ENCODE data around the gene CCDC87.
A peak's percentile ranks its signal among the peaks of the same experiment; 100 is the strongest.

CCDC87 gene

GRCh38 chr11:66570850-66571180 is 22.0 kb downstream of the CCDC87 start:
- DNase-seq = no peak

DNA sequence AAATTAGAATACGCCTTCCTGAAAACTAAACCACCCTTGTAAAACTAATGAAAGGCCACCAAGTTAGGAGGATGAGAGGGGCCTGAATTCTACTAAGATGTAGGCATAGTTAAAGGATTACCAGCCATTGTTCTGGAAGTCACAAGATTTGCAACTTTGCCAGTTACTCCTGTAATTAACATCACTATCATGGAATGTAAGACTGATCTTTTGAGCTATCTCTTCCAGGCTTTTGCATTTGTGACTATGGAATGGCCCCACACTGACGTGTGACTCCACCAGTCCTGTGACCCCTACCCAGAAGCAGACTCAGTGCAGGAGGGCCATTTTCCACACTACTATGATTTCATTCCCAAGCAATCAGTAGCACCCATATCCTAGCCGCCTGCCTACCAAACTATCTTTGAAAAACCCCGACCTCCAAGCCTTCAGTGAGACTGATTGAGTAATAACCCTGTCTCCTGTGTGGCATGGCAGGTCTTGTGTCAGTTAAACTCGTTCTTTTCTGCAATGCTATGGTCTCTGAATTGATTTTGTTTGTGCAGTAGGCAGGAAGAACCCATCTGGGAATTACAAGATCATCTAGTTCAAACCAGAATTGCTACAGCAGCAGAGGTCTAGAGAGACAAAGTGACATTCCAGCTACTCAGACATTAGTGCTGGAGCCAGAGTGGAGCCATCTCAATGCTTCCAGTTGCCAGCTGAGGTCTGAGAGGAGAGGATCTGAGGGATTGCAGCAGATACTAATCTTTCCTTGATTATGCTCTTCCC is 22.6 kb downstream of the CCDC87 start:
- no peak for DNase-seq

DNA sequence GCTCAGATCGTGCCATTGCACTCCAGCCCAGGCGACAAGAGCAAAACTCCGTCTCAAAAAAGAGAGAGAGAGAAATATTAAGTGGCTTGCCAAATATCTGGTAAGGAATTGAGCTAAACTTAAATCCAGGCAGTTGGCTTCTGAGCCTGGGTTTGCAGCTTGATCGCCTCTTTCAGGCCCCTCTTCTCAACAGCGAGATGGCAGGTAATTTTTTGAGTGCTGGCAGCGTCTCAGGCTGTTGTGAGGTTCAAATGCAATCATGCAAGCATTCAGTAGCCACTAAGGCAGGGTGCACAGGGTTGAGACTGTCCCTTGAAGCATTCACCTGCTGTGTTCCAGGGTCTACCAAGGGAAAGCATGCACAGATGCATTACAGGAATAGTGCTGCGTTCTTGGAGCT is 23.8 kb downstream of the CCDC87 start:
- DNase-seq = no peak

DNA sequence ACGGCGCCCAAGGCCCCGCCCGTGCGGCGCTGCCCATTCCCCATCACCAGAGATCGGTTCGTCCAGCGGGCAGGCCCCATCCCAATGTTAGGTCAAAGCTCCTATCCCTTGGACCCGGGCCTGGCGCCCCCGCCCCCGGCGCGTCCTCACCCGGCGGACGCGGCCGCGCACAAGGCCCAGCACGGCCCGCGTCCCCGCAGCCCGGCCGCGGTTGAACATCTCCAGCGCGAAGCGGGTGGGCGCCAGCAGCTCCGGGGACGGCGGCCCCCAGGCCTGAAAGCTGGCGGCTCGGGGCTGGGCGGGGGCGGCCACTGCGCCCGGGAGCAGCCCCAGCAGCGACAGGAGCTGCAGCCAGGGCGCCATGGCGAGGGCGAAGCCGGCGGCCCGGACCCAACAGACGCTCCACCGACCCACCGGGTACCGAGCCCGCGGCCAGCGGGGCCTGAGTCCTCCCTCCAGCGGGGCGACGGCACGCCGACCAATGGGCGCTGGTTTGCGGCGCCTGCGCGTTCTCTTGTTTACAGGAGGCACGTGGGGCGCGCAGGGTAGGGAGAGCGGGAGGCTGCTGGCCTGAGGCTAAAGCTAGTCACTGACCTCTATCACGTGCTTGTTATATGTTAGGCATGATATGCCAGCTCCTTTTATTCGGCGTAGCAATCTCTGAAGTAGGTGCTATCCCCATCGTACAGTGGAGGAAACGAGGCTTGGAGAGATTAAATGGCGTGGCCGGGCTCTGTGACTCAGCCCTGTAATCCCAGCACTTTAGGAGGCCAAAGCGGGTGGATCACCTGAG is 24.5 kb downstream of the CCDC87 start, which contains the start of gene CTSF:
Gene CTSF (minus strand): TSS at position 483 of the 793 bp plus-strand sequence. CDS start 120 bp downstream, at position 363.
- peak; percentile 50 for DNase-seq

DNA sequence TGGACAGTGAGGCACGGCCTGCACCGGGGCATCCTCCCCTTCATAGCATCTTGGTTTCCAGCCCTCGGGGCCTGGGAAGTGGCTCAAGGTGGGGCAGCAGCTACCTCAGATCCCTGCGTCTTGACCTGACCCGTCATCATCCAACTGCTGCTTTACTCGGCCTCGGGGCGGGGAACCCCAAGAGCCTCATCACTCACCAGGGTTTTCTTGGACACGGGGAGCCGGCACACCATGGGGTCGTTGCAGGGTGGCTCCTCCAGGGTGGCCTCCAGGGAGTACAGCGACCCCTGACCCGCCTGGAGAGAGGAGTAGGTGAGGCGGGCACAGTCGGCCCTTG is 25.1 kb downstream of the CCDC87 start:
- DNase-seq = no peak

- no peak for DNase-seq
Measured at GRCh38 chr11:66566221-66566620, 26.6 kb downstream of the CCDC87 start.

DNA sequence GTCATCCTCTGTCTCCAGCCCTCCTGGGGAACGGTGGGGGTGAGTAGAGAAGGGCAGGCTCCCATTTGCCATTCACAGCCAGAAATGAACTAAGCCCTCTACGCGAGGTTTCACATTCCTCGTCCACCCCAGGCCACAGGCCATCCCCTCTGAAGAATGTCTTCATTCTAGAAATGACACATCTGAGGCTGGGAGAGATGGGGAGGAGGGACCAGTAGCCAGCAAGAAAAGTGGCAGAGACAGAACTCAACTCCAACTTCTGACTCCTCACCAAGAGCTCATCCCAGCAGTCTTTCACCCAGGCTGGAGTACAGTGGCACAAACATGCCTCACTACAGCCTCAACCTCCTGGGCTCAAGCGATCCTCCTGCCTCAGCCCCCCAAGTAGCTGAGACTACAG is 27.9 kb downstream of the CCDC87 start:
- DNase-seq = no peak

DNA sequence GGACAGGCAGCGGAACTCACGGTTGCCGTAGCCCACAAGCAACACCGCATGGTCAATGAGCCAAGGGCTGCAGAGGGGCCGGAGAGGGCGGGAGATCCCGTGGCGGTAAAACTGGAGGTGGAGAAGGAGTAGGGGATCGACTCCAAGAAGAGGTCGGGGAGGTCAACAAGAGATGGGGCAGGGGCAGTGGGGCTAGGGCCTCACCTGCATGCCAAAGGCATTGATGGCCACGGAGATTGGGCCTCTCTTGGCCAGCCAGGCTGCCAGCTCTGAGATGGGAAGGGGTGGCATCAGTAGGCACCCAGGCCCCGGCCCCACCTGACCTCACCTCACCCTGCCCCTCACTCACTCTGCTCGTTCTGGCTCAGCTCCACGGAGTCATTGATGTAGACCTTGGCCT is 28.3 kb downstream of the CCDC87 start:
- no peak for DNase-seq

DNA sequence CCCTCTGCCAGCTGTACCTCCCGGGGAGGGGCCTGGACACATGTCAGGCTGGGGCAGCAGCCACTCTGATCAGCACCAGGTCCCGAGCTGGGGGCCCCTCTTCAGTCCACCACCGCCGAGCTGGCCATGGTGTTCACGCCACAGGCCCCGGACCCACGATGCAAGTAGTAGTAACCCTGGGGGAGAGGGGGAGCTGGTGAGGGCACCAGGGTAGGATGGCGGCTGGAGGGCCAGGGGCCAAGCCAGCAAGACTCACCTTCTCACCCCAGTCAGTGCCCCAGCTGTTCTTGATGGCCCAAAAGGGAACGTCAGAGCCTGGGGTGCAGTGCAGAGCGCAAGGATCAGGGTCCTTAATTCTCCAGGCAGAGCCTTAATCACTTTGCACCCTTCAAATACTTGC is 29.0 kb downstream of the CCDC87 start:
- DNase-seq = no peak

- no peak for DNase-seq
Measured at GRCh38 chr11:66562907-66563583, 29.8 kb downstream of the CCDC87 start.

- no peak for DNase-seq
Measured at GRCh38 chr11:66562275-66562674, 30.6 kb downstream of the CCDC87 start.

GRCh38 chr11:66561975-66562248 is 31.0 kb downstream of the CCDC87 start:
- DNase-seq = no peak

DNA sequence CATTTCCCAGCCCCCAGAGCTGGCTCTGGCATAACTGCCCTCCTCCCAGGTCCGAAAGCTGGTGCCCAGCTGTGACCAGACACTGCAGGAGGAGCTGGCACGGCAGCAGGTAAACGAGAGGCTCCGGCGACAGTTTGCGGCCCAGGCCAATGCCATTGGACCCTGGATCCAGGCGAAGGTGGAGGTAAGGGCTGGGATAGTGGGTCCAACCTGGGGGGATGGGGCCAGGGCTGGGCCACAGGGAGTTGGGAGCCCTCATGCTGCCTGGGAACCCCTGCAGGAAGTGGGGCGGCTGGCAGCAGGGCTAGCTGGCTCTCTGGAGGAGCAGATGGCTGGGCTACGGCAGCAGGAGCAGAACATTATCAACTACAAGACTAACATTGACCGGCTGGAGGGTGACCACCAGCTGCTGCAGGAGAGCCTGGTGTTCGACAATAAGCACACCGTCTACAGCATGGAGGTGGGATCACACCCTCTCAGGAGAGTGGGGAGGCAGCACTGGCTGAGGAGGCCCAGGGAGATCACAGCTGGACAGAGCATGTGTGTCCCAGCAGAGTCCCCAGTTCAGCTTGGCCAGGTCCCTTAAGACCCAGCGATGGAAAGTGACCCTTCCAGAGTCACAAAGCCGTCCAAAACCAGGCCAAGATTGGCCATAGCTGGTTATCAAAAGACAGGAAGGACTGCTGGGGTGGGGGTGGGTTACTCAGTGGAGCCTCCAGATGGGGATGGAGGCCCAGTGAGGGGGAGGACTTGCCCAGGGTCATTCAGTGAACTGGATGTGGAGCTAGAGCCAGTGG is 31.5 kb downstream of the CCDC87 start:
- DNase-seq = no peak

DNA sequence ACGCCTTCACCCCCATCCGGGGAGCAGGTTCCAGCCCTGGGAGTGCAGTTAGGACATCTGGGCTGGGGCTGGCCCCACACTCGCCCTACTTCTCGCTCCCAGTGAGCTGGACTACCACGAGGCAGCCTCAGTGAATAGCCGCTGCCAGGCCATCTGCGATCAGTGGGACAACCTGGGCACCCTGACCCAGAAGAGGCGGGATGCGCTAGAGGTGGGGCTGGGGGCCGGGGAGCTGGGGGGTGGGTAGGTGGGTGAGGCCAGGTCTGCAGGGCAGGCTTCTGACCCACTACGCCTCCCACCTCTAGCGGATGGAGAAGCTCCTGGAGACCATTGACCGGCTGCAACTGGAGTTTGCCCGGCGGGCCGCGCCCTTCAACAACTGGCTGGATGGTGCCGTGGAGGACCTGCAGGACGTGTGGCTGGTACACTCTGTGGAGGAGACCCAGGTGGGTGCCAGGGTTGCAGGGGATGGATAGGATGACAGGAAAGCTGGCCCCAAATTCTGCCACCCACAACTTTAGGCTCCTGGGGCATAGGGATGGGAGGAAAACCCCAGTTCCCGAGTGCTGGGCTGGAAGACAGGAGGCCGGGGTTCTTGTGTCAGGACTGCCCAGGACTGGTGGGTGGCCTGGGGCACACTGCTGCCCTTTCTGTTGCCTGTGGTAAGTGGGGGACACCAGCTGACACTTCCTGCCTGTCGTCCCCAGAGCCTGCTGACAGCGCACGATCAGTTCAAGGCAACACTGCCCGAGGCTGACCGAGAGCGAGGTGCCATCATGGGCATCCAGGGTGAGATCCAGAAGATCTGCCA is 32.8 kb downstream of the CCDC87 start:
- DNase-seq = no peak

- no peak for DNase-seq
Measured at GRCh38 chr11:66559142-66559865, 33.6 kb downstream of the CCDC87 start.

DNA sequence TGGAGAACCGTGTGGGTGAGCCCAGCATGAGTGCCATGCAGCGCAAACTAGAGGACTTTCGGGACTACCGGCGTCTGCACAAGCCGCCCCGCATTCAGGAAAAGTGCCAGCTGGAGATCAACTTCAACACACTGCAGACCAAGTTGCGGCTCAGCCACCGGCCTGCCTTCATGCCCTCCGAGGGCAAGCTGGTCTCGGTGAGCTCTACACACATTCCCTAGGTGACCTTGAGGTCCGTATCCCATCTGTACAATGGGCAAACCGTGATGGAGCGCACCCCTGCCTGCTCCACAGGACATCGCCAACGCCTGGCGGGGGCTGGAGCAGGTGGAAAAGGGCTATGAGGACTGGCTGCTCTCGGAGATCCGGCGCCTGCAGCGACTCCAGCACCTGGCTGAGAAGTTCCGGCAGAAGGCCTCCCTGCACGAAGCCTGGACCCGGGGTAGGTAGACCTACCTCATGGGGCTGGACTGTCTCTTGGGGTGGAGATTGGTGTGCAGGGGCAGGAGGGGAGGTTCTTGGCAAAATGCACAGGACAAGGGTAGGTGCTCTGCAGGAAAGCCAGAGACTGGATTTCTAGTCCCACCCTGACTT is 35.0 kb downstream of the CCDC87 start:
- no peak for DNase-seq

- DNase-seq = no peak
Measured at GRCh38 chr11:66556086-66556485, 36.8 kb downstream of the CCDC87 start.

DNA sequence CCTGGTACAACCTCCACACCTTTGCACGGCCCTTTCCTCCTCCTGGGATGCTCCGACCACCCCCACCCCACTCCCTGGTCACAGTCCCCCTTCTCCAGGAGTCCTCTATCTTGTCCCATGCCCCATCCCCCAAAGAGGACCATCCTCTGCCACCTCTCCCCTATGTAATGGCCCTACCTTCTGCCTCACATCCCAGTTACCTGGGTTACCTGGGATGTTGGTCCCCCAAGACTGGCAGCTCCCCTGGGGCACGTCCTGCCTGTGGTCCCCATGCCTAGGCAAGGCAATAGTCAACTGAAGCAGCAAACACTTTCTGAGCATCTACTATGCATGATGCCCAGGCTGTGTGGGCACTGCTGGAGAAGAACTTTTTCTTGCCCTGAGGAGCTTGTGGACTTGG is 37.4 kb downstream of the CCDC87 start:
- no peak for DNase-seq

DNA sequence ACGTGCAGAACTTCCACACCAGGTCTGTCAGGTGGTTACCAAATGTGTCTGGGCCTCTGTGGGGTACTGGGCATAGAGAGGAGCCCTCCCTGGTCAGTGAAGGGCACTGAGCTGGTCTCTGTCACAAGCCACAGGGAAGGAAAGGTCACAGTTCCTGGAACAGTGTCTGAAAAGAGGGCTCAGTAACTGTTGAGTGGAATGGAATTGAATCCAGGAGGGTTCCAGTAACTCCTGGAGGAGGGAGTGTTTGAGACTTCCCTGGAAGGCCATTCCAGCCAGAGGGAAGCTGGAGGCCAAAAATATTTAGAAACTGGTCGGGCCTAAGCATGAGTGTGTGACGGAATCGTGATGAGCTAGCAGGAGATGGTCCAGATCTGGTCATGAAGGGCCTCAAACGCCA is 38.3 kb downstream of the CCDC87 start:
- no peak for DNase-seq

DNA sequence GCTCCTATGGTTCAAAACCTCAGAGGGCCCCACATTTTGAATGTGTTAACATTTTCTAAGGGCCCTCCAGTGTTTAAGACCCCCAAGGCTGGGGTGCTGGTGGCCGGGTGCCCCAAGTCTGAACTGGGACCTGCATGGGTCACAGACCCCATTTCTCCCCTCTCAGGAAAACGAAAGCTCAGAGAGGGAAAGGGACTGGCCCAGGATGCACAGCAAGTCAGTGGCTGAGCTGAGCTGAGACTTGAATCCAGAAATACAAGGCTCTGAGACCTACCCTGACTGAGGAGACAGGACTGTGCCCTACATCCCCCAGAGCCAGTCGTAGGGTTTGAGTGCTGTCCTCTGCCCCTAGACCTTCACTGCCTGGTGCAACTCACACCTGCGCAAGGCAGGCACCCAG is 42.0 kb downstream of the CCDC87 start:
- no peak for DNase-seq

DNA sequence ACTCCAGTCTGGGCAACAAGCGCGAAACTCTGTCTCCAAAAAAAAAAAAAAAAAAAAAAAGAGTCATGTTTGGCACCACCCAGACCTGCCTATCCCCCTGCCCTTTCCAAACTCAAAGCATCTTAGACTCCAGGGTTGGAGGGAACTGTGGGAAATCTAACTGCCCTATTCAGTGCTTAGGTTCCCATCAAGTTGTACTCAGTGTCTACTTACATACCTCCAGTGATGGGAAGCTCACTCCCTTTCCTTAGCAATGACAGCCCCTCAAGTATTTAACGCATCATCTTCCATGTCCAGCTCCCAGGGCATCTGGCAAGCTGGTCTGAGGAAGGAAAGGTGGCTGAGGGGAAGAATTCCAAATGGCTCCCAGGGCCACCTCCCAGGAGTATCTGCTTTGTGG is 43.2 kb downstream of the CCDC87 start:
- no peak for DNase-seq
